Fibroblast of pulmonary artery (primary cell): Measurements from ENCODE around the gene TMC1.

Experiments used
- DNase-seq: peaks from one replicate; pipeline ENCODE4 v3.0.0-alpha.2; 2010; ENCODE audit warnings: low read depth
- H3K4me3 ChIP-seq: replicated peaks from 2 replicates; pipeline ENCODE4 v1.5.1; 2011; ENCODE audit warnings: low read depth, mild to moderate bottlenecking, control low read depth, low read length, moderate library complexity
- TF ChIP-seq, protein P1 (sequence below): IDR thresholded peaks from 2 replicates; pipeline ENCODE4 v1.5.1; 2011; ENCODE audit warnings: mild to moderate bottlenecking, control low read depth, low read length, inconsistent platforms; ENCODE audit errors: missing control alignments

The TMC1 gene

DNA sequence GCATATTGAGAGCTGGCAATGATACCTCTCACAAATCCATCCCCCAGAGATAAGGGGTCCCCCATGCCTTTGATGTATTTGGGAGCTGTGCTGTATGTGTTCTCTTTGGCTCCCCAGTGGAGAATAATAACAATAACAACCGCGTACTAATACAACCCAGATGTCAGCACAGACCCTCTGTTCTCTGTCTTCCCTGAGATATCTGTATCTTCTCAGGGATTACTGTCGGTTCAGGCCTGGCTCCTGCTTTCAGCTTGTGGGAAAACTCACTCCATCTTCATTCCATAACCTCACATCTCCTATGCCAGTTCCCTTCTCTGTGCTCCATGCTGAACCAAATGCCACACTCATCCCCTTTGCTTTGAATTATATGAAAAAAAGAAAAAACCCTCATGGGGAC, 76.2 kb downstream of the TMC1 start:
- TF ChIP-seq, protein P1, sequence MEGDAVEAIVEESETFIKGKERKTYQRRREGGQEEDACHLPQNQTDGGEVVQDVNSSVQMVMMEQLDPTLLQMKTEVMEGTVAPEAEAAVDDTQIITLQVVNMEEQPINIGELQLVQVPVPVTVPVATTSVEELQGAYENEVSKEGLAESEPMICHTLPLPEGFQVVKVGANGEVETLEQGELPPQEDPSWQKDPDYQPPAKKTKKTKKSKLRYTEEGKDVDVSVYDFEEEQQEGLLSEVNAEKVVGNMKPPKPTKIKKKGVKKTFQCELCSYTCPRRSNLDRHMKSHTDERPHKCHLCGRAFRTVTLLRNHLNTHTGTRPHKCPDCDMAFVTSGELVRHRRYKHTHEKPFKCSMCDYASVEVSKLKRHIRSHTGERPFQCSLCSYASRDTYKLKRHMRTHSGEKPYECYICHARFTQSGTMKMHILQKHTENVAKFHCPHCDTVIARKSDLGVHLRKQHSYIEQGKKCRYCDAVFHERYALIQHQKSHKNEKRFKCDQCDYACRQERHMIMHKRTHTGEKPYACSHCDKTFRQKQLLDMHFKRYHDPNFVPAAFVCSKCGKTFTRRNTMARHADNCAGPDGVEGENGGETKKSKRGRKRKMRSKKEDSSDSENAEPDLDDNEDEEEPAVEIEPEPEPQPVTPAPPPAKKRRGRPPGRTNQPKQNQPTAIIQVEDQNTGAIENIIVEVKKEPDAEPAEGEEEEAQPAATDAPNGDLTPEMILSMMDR, result no peak
- H3K4me3 ChIP-seq, result no peak overlapping the region
- no peak for DNase-seq

DNA sequence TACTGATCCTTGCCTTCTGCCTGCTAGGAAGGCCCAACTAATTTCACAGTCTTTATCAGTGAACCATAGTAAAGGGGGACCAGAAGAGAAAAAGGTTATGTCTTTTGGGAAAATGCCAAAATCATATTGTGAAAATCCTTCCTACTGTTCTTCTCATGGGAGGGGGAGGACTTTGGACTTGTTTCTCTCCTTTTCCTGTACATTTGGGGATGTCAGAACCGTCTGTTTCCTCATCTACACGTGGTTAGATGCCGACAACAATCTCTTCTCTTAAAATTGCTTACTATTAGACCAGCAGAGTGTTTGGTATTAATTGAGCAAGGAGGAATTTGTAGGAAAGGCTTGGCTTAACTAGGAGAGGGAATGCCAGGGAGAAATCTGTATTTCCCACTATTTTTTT, 77.2 kb downstream of the TMC1 start:
- no peak overlapping the region for H3K4me3 ChIP-seq
- no peak for DNase-seq
- TF ChIP-seq, protein P1, result no peak

DNA sequence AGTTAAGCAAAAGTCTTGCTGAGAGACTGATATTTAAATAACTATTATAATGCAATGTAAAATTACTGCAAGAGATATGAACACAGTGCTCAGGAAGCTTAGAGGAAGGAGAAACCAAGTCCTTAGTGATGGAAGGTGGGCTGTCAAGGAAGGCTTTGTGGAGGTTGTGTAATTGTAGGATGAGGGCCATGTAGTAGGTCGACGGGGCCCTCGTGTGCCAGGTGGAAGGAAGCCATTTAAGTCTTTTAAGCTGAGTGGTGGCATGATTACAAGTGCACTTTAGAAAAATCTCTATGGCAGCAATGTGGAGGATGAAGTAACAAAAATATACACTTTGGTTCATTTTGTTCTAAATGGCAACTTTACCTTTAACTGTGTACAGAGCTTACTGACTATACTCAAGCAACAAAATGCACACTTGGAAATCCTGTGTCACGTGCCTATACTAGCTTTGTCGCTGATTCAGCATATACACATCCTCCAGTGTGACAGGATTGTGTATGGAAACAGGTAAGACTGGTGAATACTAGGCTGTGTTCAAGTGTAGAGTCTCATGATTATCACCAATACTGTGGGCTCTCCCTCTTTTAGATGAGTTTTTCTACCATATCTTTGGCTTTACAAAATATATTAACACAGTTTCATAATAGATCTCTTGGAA, 78.6 kb downstream of the TMC1 start:
- no peak overlapping the region for H3K4me3 ChIP-seq
- DNase-seq, result no peak
- TF ChIP-seq, protein P1, result no peak

GRCh38 chr9:72600671-72601070, 79.3 kb downstream of the TMC1 start:
- DNase-seq, result no peak
- TF ChIP-seq, protein P1, result no peak
- no peak overlapping the region for H3K4me3 ChIP-seq

- DNase-seq, result no peak
- TF ChIP-seq, protein P1, result no peak
- H3K4me3 ChIP-seq, result no peak overlapping the region
These were observed 80.2 kb downstream of the TMC1 start for GRCh38 chr9:72601615-72602014.

- H3K4me3 ChIP-seq, result no peak overlapping the region
- TF ChIP-seq, protein P1, result no peak
- no peak for DNase-seq
These were observed 91.0 kb downstream of the TMC1 start for GRCh38 chr9:72612449-72612848.

GRCh38 chr9:72614067-72614466, 92.7 kb downstream of the TMC1 start:
- no peak overlapping the region for H3K4me3 ChIP-seq
- DNase-seq, result no peak
- TF ChIP-seq, protein P1, result no peak
